Gastrocnemius medialis (tissue), 4 donors: ENCODE results near the gene SSC5D.

Experiments used
- POLR2A ChIP-seq, 2 donors: fragments of 450-650 bp; IDR thresholded peaks; one replicate each; pipeline ENCODE4 v1.6.1; 2017; ENCODE audit warnings: antibody characterized with exemption in 2 of 2, mild to moderate bottlenecking in 2 of 2, moderate library complexity in 2 of 2
- TF ChIP-seq, protein P1 (sequence below), 5 experiments: fragments of 450-650 bp in 3 of 5; fragments of 200-600 bp in 2 of 5; sonication (generic) in 2 of 5; IDR thresholded peaks in 4 of 5; conservative IDR thresholded peaks in 1 of 5; 1 replicate in 4 of 5; 2 replicates in 1 of 5; pipeline ENCODE4 v1.5.1; 2016 to 2019; ENCODE audit warnings: antibody characterized with exemption in 5 of 5, mild to moderate bottlenecking in 3 of 5, moderate library complexity in 3 of 5

DNA sequence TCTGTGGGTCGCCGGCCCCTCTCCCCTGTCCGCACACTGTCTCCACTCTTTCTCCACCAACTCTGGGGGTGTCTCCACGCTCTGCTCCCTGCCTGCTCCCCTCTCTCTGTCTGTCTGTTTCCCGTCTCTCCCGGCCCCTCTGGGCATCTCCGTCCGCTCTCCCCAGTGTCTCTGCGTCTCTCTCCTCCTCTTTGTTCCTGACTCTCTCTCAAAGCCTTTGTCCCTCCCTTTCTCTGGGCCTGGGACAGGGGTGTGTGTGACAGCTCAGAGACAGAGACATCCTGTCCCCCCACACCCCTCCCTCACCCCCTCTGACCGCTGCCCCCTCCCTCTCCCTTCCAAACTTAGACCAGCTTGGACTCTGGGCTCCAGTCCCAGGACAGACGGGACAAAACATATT lies 57.8 kb downstream of the SSC5D start:
- TF ChIP-seq, protein P1, sequence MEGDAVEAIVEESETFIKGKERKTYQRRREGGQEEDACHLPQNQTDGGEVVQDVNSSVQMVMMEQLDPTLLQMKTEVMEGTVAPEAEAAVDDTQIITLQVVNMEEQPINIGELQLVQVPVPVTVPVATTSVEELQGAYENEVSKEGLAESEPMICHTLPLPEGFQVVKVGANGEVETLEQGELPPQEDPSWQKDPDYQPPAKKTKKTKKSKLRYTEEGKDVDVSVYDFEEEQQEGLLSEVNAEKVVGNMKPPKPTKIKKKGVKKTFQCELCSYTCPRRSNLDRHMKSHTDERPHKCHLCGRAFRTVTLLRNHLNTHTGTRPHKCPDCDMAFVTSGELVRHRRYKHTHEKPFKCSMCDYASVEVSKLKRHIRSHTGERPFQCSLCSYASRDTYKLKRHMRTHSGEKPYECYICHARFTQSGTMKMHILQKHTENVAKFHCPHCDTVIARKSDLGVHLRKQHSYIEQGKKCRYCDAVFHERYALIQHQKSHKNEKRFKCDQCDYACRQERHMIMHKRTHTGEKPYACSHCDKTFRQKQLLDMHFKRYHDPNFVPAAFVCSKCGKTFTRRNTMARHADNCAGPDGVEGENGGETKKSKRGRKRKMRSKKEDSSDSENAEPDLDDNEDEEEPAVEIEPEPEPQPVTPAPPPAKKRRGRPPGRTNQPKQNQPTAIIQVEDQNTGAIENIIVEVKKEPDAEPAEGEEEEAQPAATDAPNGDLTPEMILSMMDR (IDR thresholded peaks at IDR 0.05 in 4 of 5, conservative IDR thresholded peaks at IDR 0.05 in 1 of 5) = no peak
- TF ChIP-seq POLR2A (IDR thresholded peaks at IDR 0.05) = peak; percentile 44 to 69
